Breast epithelium (tissue), 3 donors: ENCODE data around the gene NDUFB5.

Source experiments
- POLR2A ChIP-seq: fragments of 450-650 bp; IDR thresholded peaks from one replicate; pipeline ENCODE4 v1.6.1; 2016; ENCODE audit warnings: antibody characterized with exemption, mild to moderate bottlenecking, moderate library complexity
- POLR2AphosphoS5 ChIP-seq, 3 donors: sonication (generic); formaldehyde crosslinking; IDR thresholded peaks; one replicate each; pipeline ENCODE4 v1.6.1; 2017; ENCODE audit warnings: antibody characterized with exemption in 3 of 3
- TF ChIP-seq, protein P1 (sequence below), 3 donors: fragments of 450-650 bp; IDR thresholded peaks; one replicate each; pipeline ENCODE4 v1.5.1; 2016 to 2017; ENCODE audit warnings: antibody characterized with exemption in 3 of 3, mild to moderate bottlenecking in 3 of 3, moderate library complexity in 3 of 3

DNA sequence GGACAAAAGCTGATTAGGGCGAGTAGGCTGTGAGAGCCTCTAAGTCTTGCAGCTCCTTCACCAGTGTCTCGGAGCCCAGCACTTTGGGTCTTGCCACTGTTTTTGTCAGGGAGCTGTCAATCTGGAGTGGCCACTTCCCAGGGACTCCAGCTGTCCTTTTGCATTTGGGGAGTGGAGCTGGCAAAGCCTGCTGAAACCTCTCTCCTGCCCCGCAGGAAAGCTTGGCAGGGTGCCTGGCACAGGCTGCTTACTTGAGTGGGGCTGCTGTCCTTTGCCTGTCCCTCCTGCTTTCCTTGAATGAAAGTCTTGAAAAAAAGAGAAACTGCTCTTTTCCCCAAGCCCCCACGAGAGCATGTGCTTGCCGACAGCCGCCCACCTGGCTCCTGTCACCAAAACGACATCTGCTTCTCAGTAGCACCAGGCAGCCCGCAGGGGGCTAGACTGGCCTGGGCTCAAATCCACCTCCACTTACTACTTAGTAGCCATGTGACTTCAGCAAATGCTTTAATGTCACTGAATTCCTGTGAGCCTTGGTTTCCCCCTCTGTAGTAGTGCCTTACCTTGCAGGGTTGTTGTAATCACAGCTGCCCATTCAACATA is 61.9 kb downstream of the NDUFB5 start:
- TF ChIP-seq, protein P1, sequence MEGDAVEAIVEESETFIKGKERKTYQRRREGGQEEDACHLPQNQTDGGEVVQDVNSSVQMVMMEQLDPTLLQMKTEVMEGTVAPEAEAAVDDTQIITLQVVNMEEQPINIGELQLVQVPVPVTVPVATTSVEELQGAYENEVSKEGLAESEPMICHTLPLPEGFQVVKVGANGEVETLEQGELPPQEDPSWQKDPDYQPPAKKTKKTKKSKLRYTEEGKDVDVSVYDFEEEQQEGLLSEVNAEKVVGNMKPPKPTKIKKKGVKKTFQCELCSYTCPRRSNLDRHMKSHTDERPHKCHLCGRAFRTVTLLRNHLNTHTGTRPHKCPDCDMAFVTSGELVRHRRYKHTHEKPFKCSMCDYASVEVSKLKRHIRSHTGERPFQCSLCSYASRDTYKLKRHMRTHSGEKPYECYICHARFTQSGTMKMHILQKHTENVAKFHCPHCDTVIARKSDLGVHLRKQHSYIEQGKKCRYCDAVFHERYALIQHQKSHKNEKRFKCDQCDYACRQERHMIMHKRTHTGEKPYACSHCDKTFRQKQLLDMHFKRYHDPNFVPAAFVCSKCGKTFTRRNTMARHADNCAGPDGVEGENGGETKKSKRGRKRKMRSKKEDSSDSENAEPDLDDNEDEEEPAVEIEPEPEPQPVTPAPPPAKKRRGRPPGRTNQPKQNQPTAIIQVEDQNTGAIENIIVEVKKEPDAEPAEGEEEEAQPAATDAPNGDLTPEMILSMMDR (IDR thresholded peaks at IDR 0.05), result no peak
- no peak for TF ChIP-seq POLR2AphosphoS5 (IDR thresholded peaks at IDR 0.05)
- no peak for TF ChIP-seq POLR2A
